ENCODE measurements around the gene DNHD1. TPM values are rescaled to one million over a fixed set of nuclear protein-coding genes. Genes with fewer than 3 reads are reported as not detected.

The DNHD1 gene
- total RNA-seq, 2 experiments from 2014 or later: 18.5 to 19.6 TPM

- POLR2A ChIA-PET: interaction anchor here (0.9 to 2.9 kb wide), 23 partner anchors 8 to 263 kb away, joined by 3 to 41 read pairs (median 7); partner anchors contain the start of genes APBB1, HPX, ILK and MRPL17
- H3K27me3 Mint-ChIP-seq: no peaks in the 10 kb centered on the region
- peaks cover 41% of the 10 kb centered on the region for H3K4me1 Mint-ChIP-seq
- H3K9me3 Mint-ChIP-seq: no peaks in the 10 kb centered on the region
- peak overlapping the region; percentile 97 for H3K27ac Mint-ChIP-seq
- DNase-seq: no peak
- CTCF ChIA-PET: interaction anchor here (1.2 to 3.4 kb wide), 10 partner anchors 11 to 201 kb away, joined by 3 to 51 read pairs (median 6); partner anchors contain the start of genes MRPL17, TAF10 and TPP1
- peaks cover 32% of the 10 kb centered on the region for H3K36me3 Mint-ChIP-seq (ENCODE audit: low read depth)
- H3K4me3 Mint-ChIP-seq: peak overlapping the region; percentile 97
Measured at GRCh38 chr11:6482441-6482840, 14.6 kb upstream of the DNHD1 start.

DNA sequence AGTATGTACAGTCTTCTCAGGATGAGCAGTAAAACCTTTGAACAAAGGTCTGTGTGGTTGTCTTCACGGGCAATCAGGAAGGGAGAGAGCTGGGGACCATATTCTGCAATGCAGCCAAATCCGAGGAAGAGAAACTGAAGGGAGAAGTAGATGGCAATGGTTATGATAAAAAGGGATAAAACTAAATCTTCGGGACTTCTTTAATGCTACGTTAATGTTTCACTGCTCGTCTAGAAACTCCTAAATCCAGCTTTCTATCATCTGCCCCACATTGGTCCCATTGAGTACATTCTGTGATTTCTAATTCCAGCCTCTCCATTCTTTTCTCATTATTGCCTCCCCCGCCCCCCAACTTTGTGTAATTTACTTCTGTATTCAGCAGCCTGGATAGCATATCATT, 14.1 kb upstream of the DNHD1 start:
- Mint-ChIP-seq H3K4me3 (peak overlapping the region; percentile 97), H3K27me3 (no peaks in the 10 kb centered on the region), H3K9me3 (no peaks in the 10 kb centered on the region), H3K27ac (peak overlapping the region; percentile 97), H3K4me1 (peaks cover 41% of the 10 kb centered on the region), H3K36me3 (ENCODE audit: low read depth) (peaks cover 28% of the 10 kb centered on the region)
- POLR2A ChIA-PET: interaction anchor here (0.8 to 2.9 kb wide), 5 partner anchors 16 to 136 kb away, joined by 3 to 25 read pairs (median 18); partner anchors contain the start of gene TPP1
- CTCF ChIA-PET: interaction anchor here (1.2 to 3.4 kb wide), 4 partner anchors 40 to 200 kb away, joined by 3 to 51 read pairs (median 10); partner anchors contain the start of gene MRPL17
- DNase-seq: no peak

DNA sequence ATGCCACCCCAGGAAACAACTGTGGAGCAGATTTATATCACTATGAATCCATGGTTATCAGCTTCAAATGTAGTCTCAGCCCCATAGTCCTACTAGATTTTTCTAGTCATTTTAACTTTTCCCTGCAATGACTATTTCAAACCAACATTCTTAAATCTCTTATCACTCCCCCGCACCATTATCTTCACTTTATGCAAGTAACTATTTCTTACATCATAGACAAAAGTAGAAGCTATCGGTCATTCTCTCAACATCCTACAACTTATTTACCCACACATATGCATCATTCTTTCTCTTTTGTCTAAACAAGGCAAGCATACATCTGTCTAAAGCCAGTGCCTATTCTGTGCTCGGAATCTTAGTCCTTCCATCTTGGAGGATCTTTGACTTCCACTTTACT, 11.4 kb upstream of the DNHD1 start:
- H3K27me3 Mint-ChIP-seq: no peaks in the 10 kb centered on the region

DNA sequence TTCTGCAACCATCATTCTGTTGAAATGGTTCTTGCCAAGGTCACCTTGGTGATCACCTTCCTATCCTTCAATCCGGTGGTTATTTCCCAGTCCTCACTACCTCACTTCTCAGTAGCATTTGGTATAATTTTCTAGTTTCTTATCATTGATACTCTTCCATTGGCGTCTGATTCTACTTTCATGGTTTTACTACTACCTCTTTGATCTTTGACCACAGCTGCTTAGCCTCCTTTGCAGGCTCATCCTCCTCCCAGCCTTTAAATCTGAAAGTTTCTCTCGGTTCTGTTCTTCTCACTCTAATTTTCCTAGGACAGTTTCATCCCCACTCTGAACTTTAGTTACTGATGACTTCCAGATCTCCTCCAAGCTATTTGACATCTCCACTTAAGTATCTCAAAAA, 10.8 kb upstream of the DNHD1 start:
- Mint-ChIP-seq H3K27me3 (no peaks in the 10 kb centered on the region), H3K4me1 (peaks cover 17% of the 10 kb centered on the region), H3K27ac (no peak overlapping the region), H3K9me3 (no peaks in the 10 kb centered on the region), H3K36me3 (ENCODE audit: low read depth) (peaks cover 32% of the 10 kb centered on the region), H3K4me3 (no peak overlapping the region)
- no peak for DNase-seq
- POLR2A ChIA-PET: interaction anchor here (0.8 to 1.1 kb wide), 4 partner anchors 10 to 261 kb away, joined by 3 to 4 read pairs (median 3); no protein-coding TSS in a partner anchor
- CTCF ChIA-PET: interaction anchor here (0.9 to 4.9 kb wide), 5 partner anchors 9 to 171 kb away, joined by 3 to 30 read pairs (median 3); no protein-coding TSS in a partner anchor

More for the DNA sequence above, 11.4 kb upstream of the DNHD1 start:
- Mint-ChIP-seq H3K4me1 (peaks cover 23% of the 10 kb centered on the region), H3K4me3 (no peak overlapping the region), H3K36me3 (ENCODE audit: low read depth) (peaks cover 32% of the 10 kb centered on the region), H3K27ac (no peak overlapping the region), H3K9me3 (no peaks in the 10 kb centered on the region)
- ChIA-PET CTCF (interaction anchor here (0.7 to 4.9 kb wide), 8 partner anchors 10 to 252 kb away, joined by 3 to 28 read pairs (median 3); no protein-coding TSS in a partner anchor), POLR2A (interaction anchor here (0.8 to 2.1 kb wide), 5 partner anchors 9 to 95 kb away, joined by 3 to 7 read pairs (median 3); partner anchors contain the start of gene SMPD1)
- DNase-seq: no peak

GRCh38 chr11:6486938-6487337, 10.1 kb upstream of the DNHD1 start:
- ChIA-PET POLR2A (interaction anchor here (0.8 to 1.1 kb wide), 4 partner anchors 9 to 260 kb away, joined by 3 to 4 read pairs (median 3); no protein-coding TSS in a partner anchor), CTCF (interaction anchor here (1.3 to 4.9 kb wide), 4 partner anchors 8 to 108 kb away, joined by 3 to 30 read pairs (median 16); no protein-coding TSS in a partner anchor)
- no peak overlapping the region for H3K4me3 Mint-ChIP-seq
- no peak for DNase-seq
- H3K27ac Mint-ChIP-seq: no peak overlapping the region
- peaks cover 15% of the 10 kb centered on the region for H3K4me1 Mint-ChIP-seq
- H3K36me3 Mint-ChIP-seq (ENCODE audit: low read depth): peaks cover 35% of the 10 kb centered on the region
- no peaks in the 10 kb centered on the region for H3K9me3 Mint-ChIP-seq
- no peaks in the 10 kb centered on the region for H3K27me3 Mint-ChIP-seq

DNA sequence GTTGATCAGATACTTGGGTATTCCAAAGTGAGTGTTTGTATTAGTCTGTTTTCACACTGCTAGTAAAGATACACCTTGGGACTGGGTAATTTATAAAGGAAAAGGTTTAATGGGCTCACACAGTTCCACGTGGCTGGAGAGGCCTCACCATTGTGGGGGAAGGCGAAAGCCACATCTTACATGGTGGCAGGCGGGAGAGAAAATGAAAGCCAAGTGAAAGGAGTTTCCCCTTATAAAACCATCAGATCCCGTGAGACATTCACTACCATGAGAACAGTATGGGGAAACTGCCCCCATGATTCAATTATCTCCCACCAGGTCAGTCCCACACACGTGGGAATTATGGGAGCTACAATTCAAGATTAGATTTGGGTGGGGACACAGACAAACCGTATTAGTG, 8.7 kb upstream of the DNHD1 start:
- Mint-ChIP-seq H3K27ac (no peak overlapping the region), H3K27me3 (no peaks in the 10 kb centered on the region), H3K4me3 (no peak overlapping the region), H3K36me3 (ENCODE audit: low read depth) (peaks cover 30% of the 10 kb centered on the region), H3K4me1 (peaks cover 3% of the 10 kb centered on the region), H3K9me3 (no peaks in the 10 kb centered on the region)
- DNase-seq: no peak
- POLR2A ChIA-PET: interaction anchor here (1.0 to 1.3 kb wide), 2 partner anchors 8 to 14 kb away, joined by 3 to 4 read pairs; no protein-coding TSS in a partner anchor
- CTCF ChIA-PET: interaction anchor here (1.5 to 4.9 kb wide), 3 partner anchors 14 to 110 kb away, joined by 3 to 30 read pairs (median 28); no protein-coding TSS in a partner anchor

DNA sequence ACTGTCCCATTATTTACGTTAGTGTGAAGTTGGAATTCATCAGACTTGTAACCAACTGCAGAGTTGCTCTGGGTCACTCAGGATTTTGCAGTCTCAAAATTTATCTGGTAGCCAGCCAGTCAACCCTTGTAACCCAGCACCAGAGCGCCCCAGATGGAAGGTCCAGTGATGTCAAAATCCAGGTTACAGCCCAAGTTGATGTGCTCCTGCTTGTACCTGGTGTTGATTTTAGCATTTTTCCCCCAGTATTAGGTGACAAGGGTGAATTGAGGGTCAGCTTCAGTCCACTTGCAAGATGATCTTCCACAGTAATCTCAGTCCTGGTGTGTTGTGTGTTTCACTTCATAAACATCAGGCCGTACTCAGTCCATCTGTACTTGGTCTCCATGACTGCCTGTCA, 8.3 kb upstream of the DNHD1 start:
- ChIA-PET POLR2A (no interaction called here), CTCF (interaction anchor here (1.5 to 4.9 kb wide), 3 partner anchors 14 to 110 kb away, joined by 3 to 30 read pairs (median 14); no protein-coding TSS in a partner anchor)
- Mint-ChIP-seq H3K4me3 (no peak overlapping the region), H3K27ac (no peak overlapping the region), H3K4me1 (no peaks in the 10 kb centered on the region), H3K27me3 (no peaks in the 10 kb centered on the region), H3K9me3 (no peaks in the 10 kb centered on the region), H3K36me3 (ENCODE audit: low read depth) (peaks cover 26% of the 10 kb centered on the region)
- no peak for DNase-seq

DNA sequence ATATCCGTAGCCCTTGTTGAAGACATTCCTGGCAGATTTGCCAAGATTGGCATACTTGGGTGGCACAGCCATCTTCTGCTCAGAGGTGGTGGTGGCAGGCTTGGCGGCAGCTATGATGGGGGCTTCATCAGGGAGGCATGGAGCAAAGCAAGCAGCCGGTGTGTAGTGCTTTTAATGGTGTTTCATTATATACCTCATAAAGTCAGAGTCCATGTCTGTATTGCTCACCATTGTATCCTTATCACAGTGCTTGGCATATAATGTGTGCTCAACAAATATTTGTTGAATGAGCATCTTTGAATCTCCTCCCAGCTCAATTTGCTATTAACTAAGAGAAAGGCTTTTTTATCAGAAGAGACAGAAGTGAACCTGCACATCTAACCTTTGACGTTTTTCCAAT, 7.8 kb upstream of the DNHD1 start:
- peaks cover 26% of the 10 kb centered on the region for H3K36me3 Mint-ChIP-seq (ENCODE audit: low read depth)
- CTCF ChIA-PET: interaction anchor here (1.5 to 4.9 kb wide), 3 partner anchors 15 to 111 kb away, joined by 3 to 30 read pairs (median 14); no protein-coding TSS in a partner anchor

DNA sequence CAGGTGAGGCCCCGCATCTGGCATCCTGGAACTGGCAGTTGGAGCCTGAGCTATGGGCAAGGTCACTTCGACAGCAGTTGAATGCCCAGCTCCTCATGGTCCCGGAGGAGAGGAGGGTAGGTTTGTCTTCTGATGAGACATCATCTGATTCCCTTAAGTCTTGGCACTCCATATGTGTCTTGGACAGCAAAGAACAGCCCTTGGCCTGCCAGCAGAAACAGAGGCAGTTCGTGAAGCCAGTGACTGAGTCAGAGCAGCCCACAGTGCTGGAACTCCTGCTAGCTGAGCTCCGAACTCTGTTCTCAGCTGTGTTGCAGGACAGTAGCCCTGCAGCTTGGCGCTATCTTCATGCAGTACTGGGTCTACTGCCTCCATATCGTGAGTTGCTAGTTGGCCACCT, 1.0 kb downstream of the DNHD1 start:
- Mint-ChIP-seq H3K4me1 (peaks cover 4% of the 10 kb centered on the region), H3K36me3 (ENCODE audit: low read depth) (peaks cover 17% of the 10 kb centered on the region), H3K27me3 (no peaks in the 10 kb centered on the region), H3K4me3 (no peak overlapping the region), H3K9me3 (no peaks in the 10 kb centered on the region), H3K27ac (no peak overlapping the region)
- CTCF ChIA-PET: interaction anchor here (1.6 to 5.1 kb wide), 3 partner anchors 9 to 119 kb away, joined by 4 to 34 read pairs (median 5); no protein-coding TSS in a partner anchor
- POLR2A ChIA-PET: interaction anchor here (1.4 to 2.6 kb wide), 3 partner anchors 13 to 120 kb away, joined by 3 to 14 read pairs (median 6); partner anchors contain the start of genes ARFIP2 and TIMM10B
- no peak for DNase-seq

More for the DNA sequence above, 7.8 kb upstream of the DNHD1 start:
- DNase-seq: no peak
- POLR2A ChIA-PET: interaction anchor here (1.6 kb wide), 1 partner anchor 8 kb away, joined by 11 read pairs; the partner anchor contains the start of genes ARFIP2 and TIMM10B
- Mint-ChIP-seq H3K9me3 (no peaks in the 10 kb centered on the region), H3K27me3 (no peaks in the 10 kb centered on the region), H3K4me1 (no peaks in the 10 kb centered on the region), H3K27ac (no peak overlapping the region), H3K4me3 (no peak overlapping the region)

DNA sequence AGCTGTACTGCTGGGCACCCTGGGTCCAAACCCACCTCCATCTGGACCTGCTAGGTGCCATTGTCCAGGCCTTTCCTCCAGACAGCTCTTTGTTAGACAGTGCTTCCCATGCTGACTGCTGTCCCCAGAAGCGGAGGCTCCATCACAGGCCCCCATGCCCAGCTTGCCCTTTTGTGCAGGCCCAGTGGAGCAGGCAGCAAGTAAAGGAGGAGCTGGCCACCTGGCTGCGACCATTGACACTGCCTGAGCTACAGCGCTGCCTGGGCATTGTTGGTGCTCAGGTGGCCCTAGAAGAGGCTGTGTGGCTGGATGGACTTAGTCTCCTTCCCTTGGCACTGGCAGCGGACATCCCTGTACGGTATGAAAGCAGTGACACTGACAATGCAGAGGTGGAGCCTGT, 1.5 kb downstream of the DNHD1 start:
- peaks cover 17% of the 10 kb centered on the region for H3K36me3 Mint-ChIP-seq (ENCODE audit: low read depth)
- H3K4me3 Mint-ChIP-seq: no peak overlapping the region
- CTCF ChIA-PET: interaction anchor here (0.9 to 5.1 kb wide), 4 partner anchors 8 to 120 kb away, joined by 3 to 34 read pairs (median 4); no protein-coding TSS in a partner anchor
- peaks cover 4% of the 10 kb centered on the region for H3K4me1 Mint-ChIP-seq
- DNase-seq: no peak
- no peaks in the 10 kb centered on the region for H3K9me3 Mint-ChIP-seq
- POLR2A ChIA-PET: interaction anchor here (1.4 to 2.6 kb wide), 4 partner anchors 8 to 120 kb away, joined by 3 to 14 read pairs (median 5); partner anchors contain the start of genes ARFIP2 and TIMM10B
- H3K27ac Mint-ChIP-seq: no peak overlapping the region
- H3K27me3 Mint-ChIP-seq: no peaks in the 10 kb centered on the region

GRCh38 chr11:6502382-6502781, 5.3 kb downstream of the DNHD1 start:
- POLR2A ChIA-PET: interaction anchor here (0.7 to 1.1 kb wide), 2 partner anchors 14 to 21 kb away, joined by 3 read pairs; partner anchors contain the start of gene TIMM10B
- H3K4me1 Mint-ChIP-seq: peaks cover 4% of the 10 kb centered on the region
- H3K9me3 Mint-ChIP-seq: no peaks in the 10 kb centered on the region
- DNase-seq: no peak
- CTCF ChIA-PET: no interaction called here
- H3K27me3 Mint-ChIP-seq: no peaks in the 10 kb centered on the region
- H3K27ac Mint-ChIP-seq: no peak overlapping the region
- peaks cover 14% of the 10 kb centered on the region for H3K36me3 Mint-ChIP-seq (ENCODE audit: low read depth)
- no peak overlapping the region for H3K4me3 Mint-ChIP-seq

GRCh38 chr11:6504166-6504565, 7.1 kb downstream of the DNHD1 start:
- peaks cover 14% of the 10 kb centered on the region for H3K36me3 Mint-ChIP-seq (ENCODE audit: low read depth)
- H3K27me3 Mint-ChIP-seq: no peaks in the 10 kb centered on the region
- ChIA-PET POLR2A (interaction anchor here (0.9 kb wide), 1 partner anchor 125 kb away, joined by 3 read pairs; no protein-coding TSS in a partner anchor), CTCF (interaction anchor here (1.1 to 6.2 kb wide), 12 partner anchors 7 to 180 kb away, joined by 3 to 122 read pairs (median 6); partner anchors contain the start of genes ARFIP2, DNHD1, MRPL17 and TIMM10B)
- H3K27ac Mint-ChIP-seq: no peak overlapping the region
- H3K4me3 Mint-ChIP-seq: no peak overlapping the region
- no peak for DNase-seq
- peaks cover 4% of the 10 kb centered on the region for H3K4me1 Mint-ChIP-seq
- no peaks in the 10 kb centered on the region for H3K9me3 Mint-ChIP-seq

Measured in activated CD4-positive, alpha-beta memory T cell treated with anti-CD3 and anti-CD28 coated beads, Interleukin-2, amount 10 ng/mL, durations not matched to agents 7 days and 5 days (primary cell).